Smooth muscle cell (in vitro differentiated cells): ENCODE results near the gene FGFR4. TPM values are rescaled to one million over a fixed set of nuclear protein-coding genes. Genes with fewer than 3 reads are reported as not detected.

Experiments
- DNase-seq: peaks from one replicate; lab custom pipeline; 2025; ENCODE audit not compliant: unreplicated experiment; lab: John Stamatoyannopoulos, UW
- H2AFZ ChIP-seq: fragments of 200-600 bp; sonication (generic); 2 replicates; pipeline ENCODE4 v1.6.0; 2016; ENCODE audit warnings: antibody characterized with exemption, low read depth, mild to moderate bottlenecking
- H3F3A ChIP-seq: fragments of 200-600 bp; sonication (generic); 2 replicates; pipeline ENCODE4 v1.6.0; 2017; ENCODE audit warnings: antibody characterized with exemption, low read depth
- H3K27ac ChIP-seq: fragments of 200-600 bp; sonication (generic); 2 replicates; pipeline ENCODE4 v1.5.1; 2016; ENCODE audit warnings: low read depth, mild to moderate bottlenecking
- H3K27me3 ChIP-seq: fragments of 200-600 bp; sonication (generic); 2 replicates; pipeline ENCODE4 v1.6.1; 2016; ENCODE audit warnings: low read depth, mild to moderate bottlenecking
- H3K36me3 ChIP-seq: fragments of 200-600 bp; sonication (generic); 2 replicates; pipeline ENCODE4 v1.5.1; 2016; ENCODE audit warnings: low read depth
- H3K4me1 ChIP-seq: fragments of 200-600 bp; sonication (generic); 2 replicates; pipeline ENCODE4 v1.5.1; 2016; ENCODE audit warnings: low read depth
- H3K4me2 ChIP-seq: fragments of 200-600 bp; sonication (generic); 2 replicates; pipeline ENCODE4 v1.6.0; 2016; ENCODE audit warnings: mild to moderate bottlenecking
- H3K4me3 ChIP-seq: fragments of 200-600 bp; sonication (generic); 2 replicates; pipeline ENCODE4 v1.5.1; 2016; ENCODE audit warnings: mild to moderate bottlenecking
- H3K79me2 ChIP-seq: fragments of 200-600 bp; sonication (generic); 2 replicates; pipeline ENCODE4 v1.6.0; 2016; ENCODE audit warnings: low read depth, mild to moderate bottlenecking
- H3K9ac ChIP-seq: fragments of 200-600 bp; sonication (generic); 2 replicates; pipeline ENCODE4 v1.6.0; 2016; ENCODE audit warnings: low read depth
- H3K9me3 ChIP-seq: fragments of 200-600 bp; sonication (generic); replicated peaks from 2 replicates; pipeline ENCODE4 v1.5.1; 2016; ENCODE audit warnings: low read depth
- H4K20me1 ChIP-seq: fragments of 200-600 bp; sonication (generic); 2 replicates; pipeline ENCODE4 v1.6.0; 2016; ENCODE audit warnings: low read depth
- whole genome bisulfite sequencing: methylation state at CpG from one replicate; pipeline ENCODE4 v1.1.7; 2016; ENCODE audit warnings: low lambda C conversion rate; 5-methylcytosine and 5-hydroxymethylcytosine counted together
- polyA plus RNA-seq: library from polyadenylated mRNA; unstranded; fragments of >200 nt; fragmentation: Nextera tagmentation; extraction: Ambion mirVana; gene quantifications from 2 replicates; pipeline ENCODE4 v1.2.1, GENCODE V29; 2016
- total RNA-seq: library from RNA; depleted of rRNA; stranded (reverse); fragments of >200 nt; gene quantifications from 2 replicates; pipeline ENCODE4 v1.2.3, GENCODE V29; 2014
- TF ChIP-seq, protein P1 (sequence below): fragments of 200-600 bp; sonication (generic); IDR thresholded peaks from 2 replicates; pipeline ENCODE4 v1.5.1; 2017; ENCODE audit warnings: borderline replicate concordance, mild to moderate bottlenecking, antibody characterized with exemption; ENCODE audit not compliant: insufficient read depth, poor library complexity, severe bottlenecking

FGFR4 gene
- total and polyA plus RNA-seq, 2 experiments from 2014 or later: 0.90 to 1.1 TPM

GRCh38 chr5:177105691-177106476, 19.2 kb downstream of the FGFR4 start:
- H3K4me2 ChIP-seq: no peak overlapping the region
- H3K4me1 ChIP-seq: no peaks in the 10 kb centered on the region
- no peak overlapping the region for H3K9ac ChIP-seq
- WGBS: 91% methylated on average over 21 of the region's 24 CpGs
- H3K79me2 ChIP-seq: no peaks in the 10 kb centered on the region
- H3K9me3 ChIP-seq: no peaks in the 10 kb centered on the region
- H3K4me3 ChIP-seq: no peak overlapping the region
- no peaks in the 10 kb centered on the region for H4K20me1 ChIP-seq
- no peak for DNase-seq
- H3K27ac ChIP-seq: no peak overlapping the region
- H3K27me3 ChIP-seq: no peaks in the 10 kb centered on the region
- H3K36me3 ChIP-seq: no peaks in the 10 kb centered on the region
- H2AFZ ChIP-seq: no peak overlapping the region
- no peaks in the 10 kb centered on the region for H3F3A ChIP-seq
- TF ChIP-seq, protein P1, sequence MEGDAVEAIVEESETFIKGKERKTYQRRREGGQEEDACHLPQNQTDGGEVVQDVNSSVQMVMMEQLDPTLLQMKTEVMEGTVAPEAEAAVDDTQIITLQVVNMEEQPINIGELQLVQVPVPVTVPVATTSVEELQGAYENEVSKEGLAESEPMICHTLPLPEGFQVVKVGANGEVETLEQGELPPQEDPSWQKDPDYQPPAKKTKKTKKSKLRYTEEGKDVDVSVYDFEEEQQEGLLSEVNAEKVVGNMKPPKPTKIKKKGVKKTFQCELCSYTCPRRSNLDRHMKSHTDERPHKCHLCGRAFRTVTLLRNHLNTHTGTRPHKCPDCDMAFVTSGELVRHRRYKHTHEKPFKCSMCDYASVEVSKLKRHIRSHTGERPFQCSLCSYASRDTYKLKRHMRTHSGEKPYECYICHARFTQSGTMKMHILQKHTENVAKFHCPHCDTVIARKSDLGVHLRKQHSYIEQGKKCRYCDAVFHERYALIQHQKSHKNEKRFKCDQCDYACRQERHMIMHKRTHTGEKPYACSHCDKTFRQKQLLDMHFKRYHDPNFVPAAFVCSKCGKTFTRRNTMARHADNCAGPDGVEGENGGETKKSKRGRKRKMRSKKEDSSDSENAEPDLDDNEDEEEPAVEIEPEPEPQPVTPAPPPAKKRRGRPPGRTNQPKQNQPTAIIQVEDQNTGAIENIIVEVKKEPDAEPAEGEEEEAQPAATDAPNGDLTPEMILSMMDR: no peak

- H3K36me3 ChIP-seq: no peaks in the 10 kb centered on the region
- H3K4me2 ChIP-seq: no peak overlapping the region
- TF ChIP-seq, protein P1: no peak
- H3K9me3 ChIP-seq: no peaks in the 10 kb centered on the region
- H4K20me1 ChIP-seq: no peaks in the 10 kb centered on the region
- DNase-seq: no peak
- no peak overlapping the region for H3K4me3 ChIP-seq
- no peak overlapping the region for H3K9ac ChIP-seq
- H2AFZ ChIP-seq: no peak overlapping the region
- H3K79me2 ChIP-seq: no peaks in the 10 kb centered on the region
- no peaks in the 10 kb centered on the region for H3K27me3 ChIP-seq
- no peaks in the 10 kb centered on the region for H3F3A ChIP-seq
- 87% methylated on average over 4 of the region's 4 CpGs for WGBS
- no peaks in the 10 kb centered on the region for H3K4me1 ChIP-seq
- no peak overlapping the region for H3K27ac ChIP-seq
These were observed 20.4 kb downstream of the FGFR4 start for GRCh38 chr5:177107159-177107558.

GRCh38 chr5:177109810-177110209, 23.1 kb downstream of the FGFR4 start:
- Histone ChIP-seq H3K4me3 (no peak overlapping the region), H3K36me3 (no peaks in the 10 kb centered on the region), H3K4me2 (no peak overlapping the region), H3K4me1 (no peaks in the 10 kb centered on the region), H3F3A (no peaks in the 10 kb centered on the region), H3K9me3 (no peaks in the 10 kb centered on the region), H4K20me1 (no peaks in the 10 kb centered on the region), H2AFZ (no peak overlapping the region), H3K9ac (no peak overlapping the region), H3K79me2 (no peaks in the 10 kb centered on the region), H3K27ac (no peak overlapping the region), H3K27me3 (no peaks in the 10 kb centered on the region)
- no peak for DNase-seq
- TF ChIP-seq, protein P1: no peak
- 70% methylated on average over 9 of the region's 9 CpGs for WGBS
